Right ventricle myocardium superior (tissue), 1 donor: ENCODE data around the gene CACNA1C. TPM values are rescaled to one million over a fixed set of nuclear protein-coding genes. Genes with fewer than 3 reads are reported as not detected.
"Not testable (repeated sequence)": the region's sequence is repeated elsewhere in the genome, so short reads cannot be mapped to it uniquely, and the experiment has no call there.

Experiments used
- ATAC-seq: fragments of 200-7000 bp; cut with Tn5 transposase; one replicate; pipeline ENCODE4 v1.9.1; 2020; ENCODE audit warnings: mild to moderate bottlenecking; ENCODE audit not compliant: poor library complexity
- DNase-seq: peaks from one replicate; pipeline ENCODE4 v3.0.0-alpha.2; 2020
- intact Hi-C: fragments of 100-400 bp; cut with DNase I; formaldehyde crosslinking; loops from one replicate; pipeline ENCODE4 v1.11.2; 2022
- total RNA-seq: library from RNA; stranded (reverse); fragmentation: NEBNext Ultra II Directional; extraction: Animal tissue kit (Norgen Biotek cat#: 25700); gene quantifications from one replicate; pipeline ENCODE4 v1.2.1, GENCODE V29; 2021
- donor health status: DM: no; HTN: yes; CAD: no; lungs with severe emphysema.

The CACNA1C gene
- total RNA-seq, 1 donor from 2014 or later: 151 TPM

DNA sequence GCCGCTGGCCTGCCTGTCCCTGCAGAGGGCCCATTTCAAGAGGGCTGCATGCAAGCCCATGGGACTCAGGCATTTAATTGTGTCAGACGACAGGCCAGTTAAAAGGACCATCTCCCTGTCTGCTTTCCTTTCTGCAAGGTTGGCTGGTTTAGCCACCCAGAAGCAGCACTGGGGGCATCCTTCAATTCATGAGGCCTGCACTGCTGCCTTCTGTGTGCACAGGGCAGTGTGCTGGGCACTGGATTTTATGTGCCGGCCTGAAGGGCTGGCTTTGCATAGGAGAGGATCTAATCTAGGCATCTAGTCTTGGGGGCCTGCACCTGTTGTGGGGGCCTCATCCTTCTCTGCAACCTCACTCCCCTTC lies 627.9 kb downstream of the CACNA1C start:
- DNase-seq: no peak
- intact Hi-C loops: no loop called here
- ATAC-seq: no peak

DNA sequence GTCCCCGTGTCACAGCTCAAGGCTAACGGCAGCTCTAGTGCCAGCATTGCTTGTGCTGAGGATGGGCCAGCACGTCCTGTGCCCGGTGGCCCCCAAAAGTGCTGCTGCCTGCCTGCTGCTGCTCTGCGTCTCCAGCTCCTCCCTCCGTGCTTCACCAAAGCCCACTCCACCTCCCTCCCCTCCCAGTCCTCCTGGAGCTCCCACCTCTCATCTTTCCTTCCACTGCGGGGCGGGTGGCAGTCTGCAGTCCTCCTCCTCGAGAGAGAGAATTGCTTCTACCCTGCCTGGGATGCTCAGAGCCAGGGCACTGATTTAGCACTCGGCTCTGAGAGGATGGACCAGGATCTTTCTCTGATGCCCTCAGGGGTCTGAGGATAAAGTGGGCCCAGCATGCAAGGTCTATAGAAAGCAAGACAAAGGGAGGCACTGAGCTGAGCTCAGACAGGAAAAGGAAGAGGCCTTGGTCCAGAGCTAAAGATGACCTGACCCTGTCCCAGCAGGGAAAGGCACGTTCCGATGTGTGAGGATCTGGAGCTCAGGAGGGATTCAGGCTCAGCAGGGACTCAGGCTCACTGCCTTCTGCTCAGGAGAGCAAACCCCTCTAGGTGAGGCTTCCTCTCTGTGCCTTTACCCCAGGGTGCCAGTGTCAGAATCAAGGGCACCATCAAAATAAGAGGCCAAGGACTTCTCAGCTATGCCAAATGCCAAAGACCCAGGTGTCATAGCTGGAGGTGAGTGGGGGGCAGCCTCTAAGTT lies 628.8 kb downstream of the CACNA1C start:
- no peak for ATAC-seq
- intact Hi-C loops: no loop called here
- DNase-seq: no peak

DNA sequence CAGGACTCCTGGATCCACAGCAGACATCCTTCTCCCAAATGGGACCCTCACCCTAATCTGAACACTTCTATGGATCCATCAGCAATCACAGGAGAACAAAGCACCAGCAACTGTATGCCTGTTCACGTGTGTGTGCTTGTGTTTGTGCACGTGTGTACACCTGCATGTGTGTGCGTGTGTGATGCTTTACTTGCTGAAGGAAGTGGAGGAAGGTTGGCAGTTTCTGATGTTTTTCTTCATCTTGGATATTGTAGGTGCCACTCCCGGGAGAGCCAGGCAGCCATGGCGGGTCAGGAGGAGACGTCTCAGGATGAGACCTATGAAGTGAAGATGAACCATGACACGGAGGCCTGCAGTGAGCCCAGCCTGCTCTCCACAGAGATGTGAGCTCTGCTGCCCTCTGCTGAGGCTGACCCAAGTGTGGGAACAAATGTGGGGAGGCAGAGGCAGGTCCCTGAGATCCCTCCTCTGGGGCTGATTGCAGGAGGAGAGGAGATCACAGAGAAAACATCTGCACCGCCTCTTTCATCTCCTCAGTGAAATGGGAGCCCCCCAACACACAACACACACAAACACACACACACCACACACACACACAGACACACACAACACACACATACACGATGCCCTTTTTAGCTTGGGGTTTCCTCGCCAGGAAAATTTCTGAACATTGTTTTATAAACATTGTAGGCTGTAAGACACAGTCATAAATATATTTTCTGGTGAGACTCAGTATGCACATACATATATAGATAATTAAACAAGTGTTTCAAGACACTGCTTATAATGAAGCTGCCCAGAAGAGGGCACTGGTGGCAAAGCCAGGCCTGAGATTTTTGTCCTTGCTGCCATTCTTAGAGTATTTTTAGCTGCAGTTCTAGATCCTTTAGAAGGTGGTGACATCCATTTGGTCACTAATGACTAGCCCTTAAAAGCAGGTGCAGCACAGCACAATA lies 629.8 kb downstream of the CACNA1C start:
- DNase-seq (no peak), ATAC-seq (peak; percentile 38)
- intact Hi-C loops: no loop called here

DNA sequence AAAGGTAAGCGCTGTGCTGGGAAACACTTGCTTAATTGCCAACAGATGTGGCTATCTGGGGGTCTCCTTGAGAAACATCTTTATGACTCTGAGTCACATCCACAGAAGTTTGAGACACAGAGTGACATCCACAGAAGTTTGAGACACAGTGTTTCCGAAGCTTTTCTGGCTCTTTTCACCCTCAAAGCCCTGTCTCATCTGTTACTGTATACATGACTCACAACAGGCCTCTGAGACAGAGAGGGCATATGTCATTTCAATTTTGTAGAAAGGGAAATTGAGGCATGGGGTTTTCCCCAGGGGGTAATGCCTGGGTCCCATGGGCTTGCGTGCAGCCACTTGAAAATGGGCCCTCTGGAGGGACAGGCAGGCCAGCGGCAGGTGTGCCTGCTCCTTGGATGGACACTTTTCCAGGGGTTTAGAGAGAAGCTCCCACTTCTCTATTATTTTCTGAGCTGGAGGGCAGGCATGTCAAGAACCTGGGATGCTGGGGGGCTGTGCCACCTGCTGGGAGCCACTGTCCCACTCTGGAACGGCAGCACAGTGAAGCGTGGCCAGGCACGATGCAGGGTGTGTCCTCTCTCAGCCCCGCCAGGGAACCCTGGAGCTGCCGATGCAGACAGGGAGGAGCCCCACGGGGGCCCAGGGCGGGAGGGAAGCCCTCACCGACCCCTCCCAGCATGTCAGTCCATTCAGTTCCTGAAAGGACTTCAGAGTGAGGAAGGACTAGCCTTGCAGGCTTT lies 630.7 kb downstream of the CACNA1C start:
- DNase-seq (no peak), ATAC-seq (no peak)
- intact Hi-C loops: no loop called here

DNA sequence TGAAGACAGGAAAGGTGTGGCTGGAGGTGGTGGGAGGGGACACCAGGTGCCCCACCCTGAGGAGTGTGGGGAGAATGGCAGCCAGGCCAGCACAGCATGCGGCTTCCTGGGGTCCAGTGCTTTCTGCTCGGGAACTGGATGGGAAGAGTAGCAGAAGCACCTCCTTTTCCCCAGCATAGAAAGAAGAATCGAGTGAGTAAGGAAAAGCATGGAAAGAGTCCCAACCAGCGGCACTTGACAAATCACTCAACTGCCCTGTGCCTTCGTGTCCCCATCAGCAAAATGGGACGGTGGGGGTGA lies 631.2 kb downstream of the CACNA1C start:
- DNase-seq, ATAC-seq, intact Hi-C loops: not testable (repeated sequence)

DNA sequence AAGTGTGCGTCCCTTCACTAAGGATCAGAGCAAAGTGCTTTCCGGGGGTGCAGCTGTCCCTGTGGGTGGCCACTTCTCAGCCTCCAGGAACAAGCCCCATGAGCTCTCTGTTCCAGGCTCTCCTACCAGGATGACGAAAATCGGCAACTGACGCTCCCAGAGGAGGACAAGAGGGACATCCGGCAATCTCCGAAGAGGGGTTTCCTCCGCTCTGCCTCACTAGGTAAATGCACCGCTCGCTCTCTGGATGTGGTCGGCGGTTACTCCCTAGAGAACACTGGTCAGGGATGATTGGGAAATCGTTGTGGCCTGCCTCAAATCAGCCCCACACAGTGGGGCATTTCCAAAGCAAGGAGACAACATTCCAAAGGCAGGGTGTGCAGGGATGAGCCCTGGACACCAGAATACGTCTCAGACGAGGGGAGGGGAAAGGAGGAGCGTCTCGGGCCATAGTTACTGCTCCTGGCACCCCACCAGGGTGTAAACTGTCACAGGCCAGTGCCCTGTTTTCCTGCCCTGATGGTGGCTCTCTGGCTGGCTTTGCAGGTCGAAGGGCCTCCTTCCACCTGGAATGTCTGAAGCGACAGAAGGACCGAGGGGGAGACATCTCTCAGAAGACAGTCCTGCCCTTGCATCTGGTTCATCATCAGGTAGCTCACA lies 633.0 kb downstream of the CACNA1C start:
- intact Hi-C loops, ATAC-seq, DNase-seq: not testable (repeated sequence)

DNA sequence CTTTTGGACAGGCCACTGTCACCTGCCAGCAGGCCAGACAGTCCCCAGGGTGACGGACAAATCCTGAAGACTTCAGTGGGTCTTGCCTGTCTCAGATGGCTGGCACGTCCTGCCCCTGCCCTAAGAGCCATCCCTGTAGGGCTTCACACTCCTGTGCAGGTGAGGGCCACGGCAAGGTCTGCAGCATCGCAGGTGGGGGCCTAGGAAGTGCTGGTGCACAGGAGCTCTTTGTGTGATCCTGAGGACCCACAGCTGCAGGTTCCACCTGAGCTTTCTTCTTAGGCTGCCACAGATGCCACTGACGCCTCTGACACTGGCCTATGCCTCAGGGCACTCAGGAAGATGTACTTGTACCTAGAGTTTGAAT lies 633.5 kb downstream of the CACNA1C start:
- no peak for DNase-seq
- no peak for ATAC-seq
- intact Hi-C loops: no loop called here

DNA sequence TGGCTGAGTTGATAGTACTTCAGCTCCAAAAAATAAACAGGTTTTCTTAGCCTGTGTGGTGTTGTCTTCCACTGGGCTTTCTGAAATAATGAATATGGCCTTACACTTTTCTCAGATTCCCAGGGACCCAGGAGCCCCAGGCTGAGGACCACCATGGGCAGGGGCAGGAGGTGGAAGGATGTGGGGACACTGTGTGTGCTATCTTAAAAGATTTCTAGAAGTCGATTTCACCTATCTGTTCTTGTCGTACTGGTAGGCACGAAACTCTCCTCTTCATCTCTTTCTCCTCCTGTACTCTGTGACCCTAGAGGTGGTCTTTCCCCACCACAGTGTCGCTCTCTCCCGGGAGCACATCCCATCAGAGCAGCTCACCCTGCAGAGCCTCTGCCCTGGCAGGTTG lies 634.3 kb downstream of the CACNA1C start:
- no peak for DNase-seq
- intact Hi-C loops: no loop called here
- ATAC-seq: no peak

DNA sequence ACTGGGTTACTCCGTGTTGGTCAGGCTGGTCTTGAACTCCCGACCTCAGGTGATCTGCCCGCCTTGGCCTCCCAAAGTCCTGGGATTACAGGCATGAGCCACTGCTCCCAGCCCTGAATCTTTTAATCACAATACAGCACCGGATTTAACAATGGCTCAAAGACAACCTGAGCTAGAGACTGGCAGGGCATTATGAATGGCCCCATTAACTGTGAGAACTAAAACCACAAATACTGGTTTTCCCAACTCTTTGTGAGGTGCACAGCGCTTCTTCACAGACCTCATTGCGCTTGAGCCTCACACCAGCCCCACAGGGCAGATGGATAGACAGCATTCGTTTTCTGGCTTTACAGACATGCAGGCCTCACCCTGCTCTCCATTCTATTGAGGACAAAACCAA lies 634.9 kb downstream of the CACNA1C start:
- ATAC-seq: no peak
- intact Hi-C loops: no loop called here
- DNase-seq: no peak

DNA sequence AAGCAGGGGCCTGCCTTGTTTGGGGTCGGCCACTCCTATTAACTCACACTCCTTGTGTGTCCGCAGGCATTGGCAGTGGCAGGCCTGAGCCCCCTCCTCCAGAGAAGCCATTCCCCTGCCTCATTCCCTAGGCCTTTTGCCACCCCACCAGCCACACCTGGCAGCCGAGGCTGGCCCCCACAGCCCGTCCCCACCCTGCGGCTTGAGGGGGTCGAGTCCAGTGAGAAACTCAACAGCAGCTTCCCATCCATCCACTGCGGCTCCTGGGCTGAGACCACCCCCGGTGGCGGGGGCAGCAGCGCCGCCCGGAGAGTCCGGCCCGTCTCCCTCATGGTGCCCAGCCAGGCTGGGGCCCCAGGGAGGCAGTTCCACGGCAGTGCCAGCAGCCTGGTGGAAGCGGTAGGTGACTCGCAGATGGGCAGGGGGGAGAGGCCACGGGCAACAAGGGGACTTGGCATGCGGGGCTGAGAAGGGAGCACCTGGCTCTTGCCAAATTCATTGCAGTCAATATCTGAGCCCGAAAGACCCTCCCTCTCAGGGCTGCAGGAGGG lies 635.7 kb downstream of the CACNA1C start:
- no peak for ATAC-seq
- intact Hi-C loops: no loop called here
- DNase-seq: no peak

DNA sequence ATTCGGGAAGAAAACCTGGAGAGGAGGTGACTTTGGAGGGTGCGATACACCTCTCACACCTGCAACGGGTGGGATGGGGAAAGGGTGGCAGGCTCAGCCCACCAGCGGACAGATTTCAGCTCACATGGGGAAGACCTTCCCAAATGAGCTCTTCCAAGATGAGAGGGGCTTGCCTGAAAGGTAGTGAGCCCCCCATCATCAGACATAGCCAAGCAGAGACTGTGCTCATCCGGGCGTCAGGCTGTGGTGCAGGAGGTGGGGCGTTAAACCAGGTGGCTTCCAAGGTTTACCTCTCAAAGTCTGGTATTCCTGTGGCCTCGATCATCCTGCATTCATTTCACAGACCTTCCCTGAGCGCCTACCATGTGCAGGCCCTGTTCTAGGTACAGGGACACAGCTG lies 636.6 kb downstream of the CACNA1C start:
- ATAC-seq: no peak
- no peak for DNase-seq
- intact Hi-C loops: no loop called here

DNA sequence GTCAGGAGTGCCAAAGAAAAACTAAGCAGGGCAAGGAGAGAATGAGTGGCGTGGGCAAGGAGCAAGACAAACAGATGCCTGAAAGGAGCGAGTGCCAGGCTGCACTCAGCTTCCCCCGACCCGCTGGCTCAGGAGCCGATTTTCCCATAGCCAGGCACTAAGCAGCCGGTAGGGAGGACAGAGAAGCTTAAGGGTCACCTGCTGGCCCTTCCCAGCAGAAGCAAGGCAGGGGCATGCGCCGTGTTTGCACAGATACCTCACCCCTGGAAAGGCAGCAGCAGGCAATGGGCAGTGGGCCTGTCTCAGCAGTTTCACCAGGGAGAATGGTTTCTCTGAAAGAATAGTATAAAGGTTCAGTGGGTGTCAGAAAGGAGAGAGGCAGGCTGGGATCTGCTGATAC lies 637.1 kb downstream of the CACNA1C start:
- no peak for DNase-seq
- ATAC-seq: no peak
- intact Hi-C loops: no loop called here

DNA sequence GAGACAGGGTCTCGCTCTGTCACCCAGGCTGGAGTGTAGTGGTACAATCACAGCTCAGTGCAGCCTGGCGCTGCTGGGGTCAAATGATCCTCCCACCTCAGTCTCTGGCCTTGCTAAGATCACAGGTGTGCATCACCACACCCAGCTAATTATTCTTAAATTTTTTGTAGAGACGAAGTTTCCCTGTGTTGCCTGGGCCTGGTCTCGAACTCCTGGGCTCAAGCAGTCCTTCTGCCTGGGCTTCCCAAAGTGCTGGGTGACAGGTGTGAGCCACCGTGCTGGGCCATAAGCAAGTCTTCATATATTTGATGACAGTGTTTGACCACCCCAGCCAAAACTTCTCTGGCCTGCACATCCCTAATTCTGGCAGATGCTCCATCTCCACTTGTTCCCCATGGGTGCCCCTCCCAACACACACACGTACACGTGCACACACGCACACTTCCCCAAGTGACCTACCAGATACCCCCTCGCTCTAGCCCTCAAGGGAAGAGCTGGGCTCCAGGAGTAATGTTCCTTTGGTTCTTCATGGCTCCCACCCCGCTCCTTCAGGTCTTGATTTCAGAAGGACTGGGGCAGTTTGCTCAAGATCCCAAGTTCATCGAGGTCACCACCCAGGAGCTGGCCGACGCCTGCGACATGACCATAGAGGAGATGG lies 637.7 kb downstream of the CACNA1C start:
- ATAC-seq (no peak), DNase-seq (no peak)
- intact Hi-C loops: no loop called here

DNA sequence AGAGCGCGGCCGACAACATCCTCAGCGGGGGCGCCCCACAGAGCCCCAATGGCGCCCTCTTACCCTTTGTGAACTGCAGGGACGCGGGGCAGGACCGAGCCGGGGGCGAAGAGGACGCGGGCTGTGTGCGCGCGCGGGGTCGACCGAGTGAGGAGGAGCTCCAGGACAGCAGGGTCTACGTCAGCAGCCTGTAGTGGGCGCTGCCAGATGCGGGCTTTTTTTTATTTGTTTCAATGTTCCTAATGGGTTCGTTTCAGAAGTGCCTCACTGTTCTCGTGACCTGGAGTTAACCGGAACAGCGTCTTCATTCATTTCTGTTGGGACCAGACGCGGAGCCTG lies 638.2 kb downstream of the CACNA1C start:
- ATAC-seq: no peak
- intact Hi-C loops: no loop called here
- DNase-seq: no peak

DNA sequence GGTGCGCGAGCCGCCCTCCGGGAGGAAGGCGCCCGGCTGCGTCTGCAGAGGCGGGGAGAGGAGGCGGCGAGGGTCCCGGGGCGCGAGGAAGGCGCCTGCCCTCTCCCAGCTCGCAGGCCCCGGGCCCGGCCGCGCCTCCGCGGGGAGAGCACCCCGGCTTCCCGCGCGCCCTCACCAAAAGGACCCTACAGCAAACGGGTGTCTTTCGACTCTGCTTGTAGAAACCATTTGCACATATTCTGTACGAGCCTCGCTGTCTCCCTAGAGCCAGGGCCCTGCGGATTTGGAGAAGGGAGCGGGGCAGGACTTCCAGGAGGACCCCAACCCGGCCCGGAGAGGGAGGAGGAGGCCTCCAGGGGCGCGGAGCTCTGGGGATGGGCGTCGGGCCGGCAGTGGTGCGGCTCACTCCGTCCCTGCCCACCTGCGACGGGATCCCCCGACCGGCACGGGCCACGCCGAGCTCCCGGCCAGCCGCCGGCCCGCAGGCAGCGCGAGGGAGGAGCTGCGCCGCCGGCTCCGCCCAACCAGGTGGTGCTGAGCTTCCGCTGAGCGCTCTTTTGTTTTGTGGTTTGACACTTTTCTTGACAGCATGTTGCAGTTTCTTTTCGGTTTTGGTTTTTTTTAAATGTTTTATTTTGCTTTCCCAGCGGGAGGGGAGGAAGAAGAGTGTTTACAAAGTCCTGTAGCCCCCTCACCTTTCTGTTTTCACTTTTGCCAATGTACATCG lies 638.7 kb downstream of the CACNA1C start:
- intact Hi-C loops: no loop called here
- DNase-seq (no peak), ATAC-seq (no peak)

DNA sequence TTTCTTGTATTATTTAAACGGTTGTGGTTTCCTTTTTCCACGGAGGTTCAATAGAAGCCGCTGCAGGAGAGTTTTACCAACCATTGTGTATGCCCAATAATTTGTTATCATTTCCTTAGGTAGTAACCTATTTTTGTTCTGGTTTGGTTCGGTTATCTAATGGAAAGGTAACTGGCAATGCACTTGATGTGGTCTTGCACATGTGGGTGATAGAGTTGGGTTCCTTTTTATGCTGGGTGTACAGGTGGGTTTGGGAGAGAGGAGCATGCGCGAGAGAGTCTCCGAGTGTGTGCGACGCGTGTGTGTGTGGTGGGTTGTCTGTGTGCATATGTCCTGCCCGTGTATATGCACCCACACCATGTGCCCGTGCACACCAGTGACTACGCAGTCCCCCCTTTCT lies 639.3 kb downstream of the CACNA1C start:
- intact Hi-C loops: no loop called here
- DNase-seq (no peak), ATAC-seq (no peak)

DNA sequence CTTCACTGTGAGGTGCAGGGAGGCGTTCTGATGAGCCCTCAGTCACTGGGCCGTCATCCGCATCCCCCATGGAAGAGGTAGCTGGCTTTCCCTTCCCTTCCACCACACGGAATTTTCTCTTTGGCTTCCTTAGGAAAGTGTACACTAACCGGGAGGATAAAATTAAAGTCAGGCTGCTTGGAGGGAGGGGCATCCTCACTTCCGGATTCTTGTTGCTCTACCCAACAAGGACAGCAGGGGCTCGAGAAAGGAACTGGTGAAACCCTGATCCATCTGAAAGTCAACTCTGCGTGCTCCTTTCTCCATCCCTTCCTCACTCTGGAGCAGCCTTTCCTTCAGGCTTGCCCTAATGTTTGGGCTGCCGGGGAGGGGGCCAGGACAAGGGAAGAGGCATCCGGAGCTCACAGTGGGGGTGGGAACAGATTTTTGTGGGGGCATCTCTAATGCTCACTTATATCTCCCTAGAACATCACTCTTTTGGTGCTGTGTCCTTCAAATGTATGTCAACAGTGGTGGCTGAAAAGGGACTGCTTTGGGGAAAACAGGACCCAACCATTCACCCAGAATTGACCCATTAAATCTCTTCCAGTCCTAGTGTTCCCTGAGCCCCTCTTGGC lies 640.6 kb downstream of the CACNA1C start:
- intact Hi-C loops: no loop called here
- no peak for DNase-seq
- no peak for ATAC-seq
